HEK293 (cell line): ENCODE data around the gene ZEB2.

Experiments
- CTCF ChIA-PET: fragments of 350-600 bp; formaldehyde crosslinking; extraction: SDS; loops from one replicate; lab custom pipeline; 2021; ENCODE audit warnings: antibody characterized with exemption; lab: Yijun Ruan, JAX
- POLR2A ChIA-PET: fragments of 300-600 bp; formaldehyde crosslinking; extraction: SDS; loops from one replicate; lab custom pipeline; 2020; ENCODE audit warnings: antibody characterized with exemption, inconsistent platforms; lab: Yijun Ruan, JAX
- H3K27ac ChIP-seq: fragments of 200-500 bp; sonication (Bioruptor generic); 2 replicates; pipeline ENCODE4 v1.5.1; 2014; ENCODE audit warnings: low read depth, low read length, control low read depth, inconsistent platforms; ENCODE audit errors: extremely low read depth
- H3K36me3 ChIP-seq, 2 experiments: fragments of 200-500 bp in 1 of 2; sonication (Bioruptor generic) in 1 of 2; 1 replicate in 1 of 2; 2 replicates in 1 of 2; pipeline ENCODE4 v1.5.1; 2014 to 2017; ENCODE audit warnings: inconsistent platforms in 2 of 2, low read length in 2 of 2; ENCODE audit not compliant: control insufficient read depth in 2 of 2, insufficient read depth in 1 of 2
- H3K4me1 ChIP-seq: fragments of 200-500 bp; sonication (Bioruptor generic); 2 replicates; pipeline ENCODE4 v1.5.1; 2014; ENCODE audit warnings: mild to moderate bottlenecking, low read length, inconsistent platforms; ENCODE audit not compliant: control insufficient read depth, insufficient read depth
- H3K4me3 ChIP-seq: 2 replicates; pipeline ENCODE4 v1.5.1; 2011; ENCODE audit warnings: low read depth, mild to moderate bottlenecking, control low read depth, low read length, moderate library complexity
- H3K9me3 ChIP-seq: fragments of 200-500 bp; sonication (Bioruptor generic); 2 replicates; pipeline ENCODE4 v1.5.1; 2014; ENCODE audit warnings: low read depth, low read length, inconsistent platforms; ENCODE audit not compliant: control insufficient read depth, insufficient read depth
- ATF2 ChIP-seq: fragments of 450-650 bp; formaldehyde crosslinking; IDR thresholded peaks from 2 replicates; pipeline ENCODE4 v1.5.1; 2016; ENCODE audit warnings: missing biosample characterization, missing genetic modification characterization, low read depth
- BCL11A ChIP-seq: fragments of 450-650 bp; formaldehyde crosslinking; IDR thresholded peaks from 2 replicates; pipeline ENCODE4 v1.5.1; 2016; ENCODE audit warnings: low read depth, missing biosample characterization, missing genetic modification characterization
- GLI4 ChIP-seq: fragments of 450-650 bp; formaldehyde crosslinking; IDR thresholded peaks from 2 replicates; pipeline ENCODE4 v1.5.1; 2016; ENCODE audit warnings: missing biosample characterization, missing genetic modification characterization
- HOXC10 ChIP-seq: sonication (generic); formaldehyde crosslinking; IDR thresholded peaks from 2 replicates; pipeline ENCODE4 v1.8.1; 2023; ENCODE audit warnings: mild to moderate bottlenecking, missing genetic modification reagents
- IKZF3 ChIP-seq: fragments of 450-650 bp; IDR thresholded peaks from 2 replicates; pipeline ENCODE4 v1.5.0; 2018; ENCODE audit warnings: missing biosample characterization, mild to moderate bottlenecking, missing genetic modification characterization, moderate library complexity
- KLF9 ChIP-seq: fragments of 450-650 bp; formaldehyde crosslinking; IDR thresholded peaks from 2 replicates; pipeline ENCODE4 v1.5.1; 2016; ENCODE audit warnings: missing biosample characterization, missing genetic modification characterization, low read depth
- SP3 ChIP-seq: fragments of 450-650 bp; formaldehyde crosslinking; IDR thresholded peaks from 2 replicates; pipeline ENCODE4 v1.5.1; 2016; ENCODE audit warnings: missing biosample characterization, missing genetic modification characterization
- TRIM28 ChIP-seq: IDR thresholded peaks from 2 replicates; pipeline ENCODE4 v1.6.1; 2011; ENCODE audit warnings: low read length, control low read depth, borderline replicate concordance
- WT1 ChIP-seq: fragments of 450-650 bp; formaldehyde crosslinking; IDR thresholded peaks from 2 replicates; pipeline ENCODE4 v1.5.1; 2016; ENCODE audit warnings: missing biosample characterization, missing genetic modification characterization
- YY2 ChIP-seq: fragments of 450-650 bp; formaldehyde crosslinking; IDR thresholded peaks from 2 replicates; pipeline ENCODE4 v1.5.1; 2016; ENCODE audit warnings: missing biosample characterization, missing genetic modification characterization
- ZBTB10 ChIP-seq: fragments of 450-650 bp; formaldehyde crosslinking; IDR thresholded peaks from 2 replicates; pipeline ENCODE4 v1.5.1; 2016; ENCODE audit warnings: missing biosample characterization, missing genetic modification characterization
- ZBTB8A ChIP-seq: fragments of 450-650 bp; formaldehyde crosslinking; IDR thresholded peaks from 2 replicates; pipeline ENCODE4 v1.5.1; 2016; ENCODE audit warnings: missing biosample characterization, missing genetic modification characterization
- ZFHX2 ChIP-seq: fragments of 450-650 bp; formaldehyde crosslinking; conservative IDR thresholded peaks from 2 replicates; pipeline ENCODE4 v1.5.1; 2016; ENCODE audit warnings: missing biosample characterization, missing genetic modification characterization
- ZNF121 ChIP-seq: fragments of 450-650 bp; formaldehyde crosslinking; IDR thresholded peaks from 2 replicates; pipeline ENCODE4 v1.5.1; 2016; ENCODE audit warnings: missing biosample characterization, missing genetic modification characterization
- ZNF174 ChIP-seq: fragments of 450-650 bp; formaldehyde crosslinking; IDR thresholded peaks from 2 replicates; pipeline ENCODE4 v1.5.0; 2017; ENCODE audit warnings: missing biosample characterization, mild to moderate bottlenecking, missing genetic modification characterization
- ZNF19 ChIP-seq: fragments of 450-650 bp; formaldehyde crosslinking; IDR thresholded peaks from 2 replicates; pipeline ENCODE4; 2016; ENCODE audit warnings: missing biosample characterization, missing genetic modification characterization, low read depth
- ZNF221 ChIP-seq: fragments of 450-650 bp; formaldehyde crosslinking; IDR thresholded peaks from 2 replicates; pipeline ENCODE4 v1.5.1; 2017; ENCODE audit warnings: missing biosample characterization, missing genetic modification characterization, borderline replicate concordance
- ZNF239 ChIP-seq: fragments of 450-650 bp; formaldehyde crosslinking; IDR thresholded peaks from 2 replicates; pipeline ENCODE4 v1.5.1; 2016; ENCODE audit warnings: missing biosample characterization, missing genetic modification characterization
- ZNF26 ChIP-seq: fragments of 450-650 bp; formaldehyde crosslinking; IDR thresholded peaks from 2 replicates; pipeline ENCODE4 v1.5.1; 2016; ENCODE audit warnings: missing biosample characterization, missing genetic modification characterization
- ZNF266 ChIP-seq: fragments of 450-650 bp; formaldehyde crosslinking; IDR thresholded peaks from 2 replicates; pipeline ENCODE4 v1.5.1; 2016; ENCODE audit warnings: missing biosample characterization, missing genetic modification characterization, low read depth
- ZNF324 ChIP-seq: fragments of 450-650 bp; formaldehyde crosslinking; IDR thresholded peaks from 2 replicates; pipeline ENCODE4 v1.5.1; 2016; ENCODE audit warnings: missing biosample characterization, missing genetic modification characterization
- ZNF350 ChIP-seq: fragments of 450-650 bp; formaldehyde crosslinking; IDR thresholded peaks from 2 replicates; pipeline ENCODE4 v1.5.0; 2017; ENCODE audit warnings: missing biosample characterization, mild to moderate bottlenecking, missing genetic modification characterization
- ZNF362 ChIP-seq: fragments of 450-650 bp; formaldehyde crosslinking; IDR thresholded peaks from 2 replicates; pipeline ENCODE4 v1.5.1; 2016; ENCODE audit warnings: missing biosample characterization, missing genetic modification characterization
- ZNF423 ChIP-seq: fragments of 450-650 bp; formaldehyde crosslinking; IDR thresholded peaks from 2 replicates; pipeline ENCODE4 v1.5.1; 2016; ENCODE audit warnings: missing biosample characterization, missing genetic modification characterization
- ZNF433 ChIP-seq: fragments of 450-650 bp; formaldehyde crosslinking; IDR thresholded peaks from 2 replicates; pipeline ENCODE4 v1.5.1; 2016; ENCODE audit warnings: missing biosample characterization, missing genetic modification characterization, low read depth
- ZNF513 ChIP-seq: fragments of 450-650 bp; IDR thresholded peaks from 2 replicates; pipeline ENCODE4 v1.5.1; 2018; ENCODE audit warnings: missing biosample characterization, missing genetic modification characterization
- ZNF555 ChIP-seq: fragments of 450-650 bp; formaldehyde crosslinking; conservative IDR thresholded peaks from 2 replicates; pipeline ENCODE4 v1.5.1; 2017; ENCODE audit warnings: missing biosample characterization, mild to moderate bottlenecking, missing genetic modification characterization, inconsistent platforms
- ZNF707 ChIP-seq: fragments of 450-650 bp; formaldehyde crosslinking; IDR thresholded peaks from 2 replicates; pipeline ENCODE4 v1.5.1; 2016; ENCODE audit warnings: missing biosample characterization, missing genetic modification characterization
- ZNF768 ChIP-seq: fragments of 450-650 bp; formaldehyde crosslinking; IDR thresholded peaks from 2 replicates; pipeline ENCODE4 v1.5.1; 2018; ENCODE audit warnings: missing biosample characterization, mild to moderate bottlenecking, missing genetic modification characterization
- ZNF777 ChIP-seq: fragments of 450-650 bp; formaldehyde crosslinking; IDR thresholded peaks from 2 replicates; pipeline ENCODE4 v1.5.1; 2017; ENCODE audit warnings: missing biosample characterization, missing genetic modification characterization, borderline replicate concordance
- ZXDB ChIP-seq: fragments of 450-650 bp; formaldehyde crosslinking; IDR thresholded peaks from 2 replicates; pipeline ENCODE4 v1.5.1; 2016; ENCODE audit warnings: missing biosample characterization, missing genetic modification characterization

The ZEB2 gene

GRCh38 chr2:144559681-144560080, 39.8 kb upstream of the ZEB2 start:
- Histone ChIP-seq H3K27ac (no peak overlapping the region), H3K36me3 (no peaks in the 10 kb centered on the region), H3K9me3 (no peaks in the 10 kb centered on the region), H3K4me1 (peaks cover 3% of the 10 kb centered on the region; the same call in 1 of the 2 replicates), H3K4me3 (no peak overlapping the region)
- ChIA-PET POLR2A (no interaction called here), CTCF (no interaction called here)
- TF ChIP-seq ZNF707 (tag by site-specific recombination), result no peak
- no peak for TF ChIP-seq ZNF555 (tag by site-specific recombination)
- TF ChIP-seq ZBTB8A, result no peak
- no peak for TF ChIP-seq ZNF324 (tag by site-specific recombination)
- TF ChIP-seq ZNF777 (tag by site-specific recombination), result no peak
- TF ChIP-seq ZNF174, result no peak
- TF ChIP-seq IKZF3 (tag by site-specific recombination), result no peak
- no peak for TF ChIP-seq GLI4
- no peak for TF ChIP-seq ZNF221 (tag by site-specific recombination)
- no peak for TF ChIP-seq ZNF19
- TF ChIP-seq ZNF423 (tag by site-specific recombination), result no peak
- TF ChIP-seq ZXDB (tag by site-specific recombination), result no peak
- no peak for TF ChIP-seq YY2
- no peak for TF ChIP-seq KLF9 (tag by site-specific recombination)
- TF ChIP-seq ZFHX2 (tag by site-specific recombination), result no peak
- TF ChIP-seq ZNF513 (tag by site-specific recombination), result no peak
- TF ChIP-seq ZNF433 (tag by site-specific recombination), result no peak
- TF ChIP-seq ZNF26, result no peak

- Histone ChIP-seq H3K9me3 (no peaks in the 10 kb centered on the region), H3K4me1 (peaks cover 8% of the 10 kb centered on the region; the same call in 1 of the 2 replicates), H3K36me3 (no peaks in the 10 kb centered on the region), H3K27ac (no peak overlapping the region), H3K4me3 (no peak overlapping the region)
- POLR2A ChIA-PET, result no interaction called here
- CTCF ChIA-PET, result no interaction called here
- TF ChIP-seq TRIM28 (no peak), ZNF266 (no peak), ZNF768 (tag by site-specific recombination) (no peak), ATF2 (no peak), SP3 (tag by site-specific recombination) (no peak), ZBTB10 (tag by site-specific recombination) (no peak), ZNF362 (no peak), KLF9 (tag by site-specific recombination) (no peak), ZXDB (tag by site-specific recombination) (no peak), WT1 (no peak), ZNF350 (tag by site-specific recombination) (no peak), HOXC10 (CRISPR knock-in tag) (no peak), ZNF121 (tag by site-specific recombination) (no peak), ZNF239 (tag by site-specific recombination) (no peak), ZNF433 (tag by site-specific recombination) (no peak), BCL11A (no peak)
Observed at GRCh38 chr2:144559242-144559641, 39.3 kb upstream of the ZEB2 start.
